Neuron (in vitro differentiated cells): ENCODE data around the gene CWC27.
"Not testable (repeated sequence)": the region's sequence is repeated elsewhere in the genome, so short reads cannot be mapped to it uniquely, and the experiment has no call there.

Experiments used
- H2AFZ ChIP-seq: one replicate; pipeline ENCODE4 v1.6.1; 2013; ENCODE audit warnings: low read depth, mild to moderate bottlenecking, inconsistent platforms, low read length, moderate library complexity
- H3K27me3 ChIP-seq: one replicate; pipeline ENCODE4 v1.6.1; 2013; ENCODE audit warnings: low read length; ENCODE audit not compliant: insufficient read depth
- H3K36me3 ChIP-seq: one replicate; pipeline ENCODE4 v1.6.1; 2013; ENCODE audit warnings: low read length; ENCODE audit not compliant: insufficient read depth
- H3K4me1 ChIP-seq: one replicate; pipeline ENCODE4 v1.6.1; 2013; ENCODE audit warnings: low read length; ENCODE audit not compliant: insufficient read depth
- H3K4me3 ChIP-seq: 2 replicates; pipeline ENCODE4 v1.5.1; 2013; ENCODE audit warnings: mild to moderate bottlenecking, low read length, moderate library complexity
- H3K9me3 ChIP-seq: one replicate; pipeline ENCODE4 v1.6.1; 2013; ENCODE audit warnings: low read length

The CWC27 gene

GRCh38 chr5:64794053-64794770 lies 25.5 kb downstream of the CWC27 start:
- Histone ChIP-seq H3K9me3 (no peaks in the 10 kb centered on the region), H2AFZ (no peak overlapping the region), H3K36me3 (peaks cover 10% of the 10 kb centered on the region), H3K4me3 (no peak overlapping the region), H3K27me3 (no peaks in the 10 kb centered on the region), H3K4me1 (no peaks in the 10 kb centered on the region)

GRCh38 chr5:64796301-64796700 lies 27.6 kb downstream of the CWC27 start:
- Histone ChIP-seq H2AFZ (no peak overlapping the region), H3K27me3 (no peaks in the 10 kb centered on the region), H3K4me3 (no peak overlapping the region), H3K36me3 (peaks cover 14% of the 10 kb centered on the region), H3K9me3 (no peaks in the 10 kb centered on the region), H3K4me1 (no peaks in the 10 kb centered on the region)

- no peaks in the 10 kb centered on the region for H3K4me1 ChIP-seq
- H2AFZ ChIP-seq = no peak overlapping the region
- H3K27me3 ChIP-seq = no peaks in the 10 kb centered on the region
- H3K36me3 ChIP-seq = peaks cover 16% of the 10 kb centered on the region
- H3K9me3 ChIP-seq = no peaks in the 10 kb centered on the region
- H3K4me3 ChIP-seq = no peak overlapping the region
These were observed 32.2 kb downstream of the CWC27 start for GRCh38 chr5:64800926-64801325.

GRCh38 chr5:64806537-64806936 lies 37.8 kb downstream of the CWC27 start:
- no peaks in the 10 kb centered on the region for H3K9me3 ChIP-seq
- H2AFZ ChIP-seq = no peak overlapping the region
- no peaks in the 10 kb centered on the region for H3K4me1 ChIP-seq
- H3K27me3 ChIP-seq = no peaks in the 10 kb centered on the region
- H3K4me3 ChIP-seq = no peak overlapping the region
- peaks cover 33% of the 10 kb centered on the region for H3K36me3 ChIP-seq

- no peaks in the 10 kb centered on the region for H3K9me3 ChIP-seq
- H3K36me3 ChIP-seq = peaks cover 33% of the 10 kb centered on the region
- no peak overlapping the region for H2AFZ ChIP-seq
- H3K4me3 ChIP-seq = no peak overlapping the region
- no peaks in the 10 kb centered on the region for H3K27me3 ChIP-seq
- no peaks in the 10 kb centered on the region for H3K4me1 ChIP-seq
These were observed 38.8 kb downstream of the CWC27 start for GRCh38 chr5:64807520-64807919.

- H3K27me3 ChIP-seq = no peaks in the 10 kb centered on the region
These were observed 42.4 kb downstream of the CWC27 start for GRCh38 chr5:64811050-64811640.

GRCh38 chr5:64814073-64814472 lies 45.3 kb downstream of the CWC27 start:
- no peaks in the 10 kb centered on the region for H3K27me3 ChIP-seq
- H3K4me3 ChIP-seq = no peak overlapping the region
- H3K36me3 ChIP-seq = peaks cover 2% of the 10 kb centered on the region
- no peak overlapping the region for H2AFZ ChIP-seq
- no peaks in the 10 kb centered on the region for H3K4me1 ChIP-seq
- H3K9me3 ChIP-seq = no peaks in the 10 kb centered on the region

More at GRCh38 chr5:64811050-64811640, 42.4 kb downstream of the CWC27 start:
- H2AFZ ChIP-seq = no peak overlapping the region
- H3K9me3 ChIP-seq = no peaks in the 10 kb centered on the region
- H3K4me1 ChIP-seq = no peaks in the 10 kb centered on the region
- H3K36me3 ChIP-seq = peaks cover 22% of the 10 kb centered on the region
- H3K4me3 ChIP-seq = no peak overlapping the region

GRCh38 chr5:64818245-64818644 lies 49.5 kb downstream of the CWC27 start:
- no peaks in the 10 kb centered on the region for H3K4me1 ChIP-seq

GRCh38 chr5:64819345-64819744 lies 50.6 kb downstream of the CWC27 start:
- H3K27me3 ChIP-seq, H3K4me1 ChIP-seq, H3K9me3 ChIP-seq, H2AFZ ChIP-seq, H3K4me3 ChIP-seq, H3K36me3 ChIP-seq: not testable (repeated sequence)

More at GRCh38 chr5:64818245-64818644, 49.5 kb downstream of the CWC27 start:
- H3K9me3 ChIP-seq = no peaks in the 10 kb centered on the region
- no peaks in the 10 kb centered on the region for H3K27me3 ChIP-seq
- H3K4me3 ChIP-seq = no peak overlapping the region
- no peak overlapping the region for H2AFZ ChIP-seq
- H3K36me3 ChIP-seq = peaks cover 2% of the 10 kb centered on the region

GRCh38 chr5:64822320-64822719 lies 53.6 kb downstream of the CWC27 start:
- Histone ChIP-seq H2AFZ (no peak overlapping the region), H3K27me3 (no peaks in the 10 kb centered on the region)

GRCh38 chr5:64826541-64826940 lies 57.8 kb downstream of the CWC27 start:
- Histone ChIP-seq H3K9me3 (no peaks in the 10 kb centered on the region), H3K36me3 (peaks cover 2% of the 10 kb centered on the region), H3K27me3 (no peaks in the 10 kb centered on the region), H2AFZ (no peak overlapping the region), H3K4me1 (no peaks in the 10 kb centered on the region), H3K4me3 (no peak overlapping the region)

More at GRCh38 chr5:64822320-64822719, 53.6 kb downstream of the CWC27 start:
- Histone ChIP-seq H3K4me1 (no peaks in the 10 kb centered on the region), H3K36me3 (no peaks in the 10 kb centered on the region), H3K4me3 (no peak overlapping the region), H3K9me3 (no peaks in the 10 kb centered on the region)

- no peak overlapping the region for H3K4me3 ChIP-seq
- no peak overlapping the region for H2AFZ ChIP-seq
- no peaks in the 10 kb centered on the region for H3K9me3 ChIP-seq
- peaks cover 2% of the 10 kb centered on the region for H3K36me3 ChIP-seq
- H3K27me3 ChIP-seq = no peaks in the 10 kb centered on the region
- H3K4me1 ChIP-seq = no peaks in the 10 kb centered on the region
These were observed 59.0 kb downstream of the CWC27 start for GRCh38 chr5:64827703-64828102.

- H2AFZ ChIP-seq, H3K9me3 ChIP-seq, H3K4me1 ChIP-seq: not testable (repeated sequence)
These were observed 61.9 kb downstream of the CWC27 start for GRCh38 chr5:64830650-64831049.

GRCh38 chr5:64831996-64832395 lies 63.3 kb downstream of the CWC27 start:
- Histone ChIP-seq H3K27me3 (no peaks in the 10 kb centered on the region), H3K4me3 (no peak overlapping the region), H3K4me1 (no peaks in the 10 kb centered on the region), H3K36me3 (peaks cover 2% of the 10 kb centered on the region), H3K9me3 (no peaks in the 10 kb centered on the region), H2AFZ (no peak overlapping the region)

More at GRCh38 chr5:64830650-64831049, 61.9 kb downstream of the CWC27 start:
- H3K36me3 ChIP-seq, H3K27me3 ChIP-seq, H3K4me3 ChIP-seq: not testable (repeated sequence)
